Left colon (tissue), 2 donors: ENCODE data around the gene COL5A1. TPM values are rescaled to one million over a fixed set of nuclear protein-coding genes. Genes with fewer than 3 reads are reported as not detected.

Experiments
- ATAC-seq: fragments of 200-7000 bp; cut with Tn5 transposase; one replicate; pipeline ENCODE4 v1.9.1; 2020; ENCODE audit warnings: mild to moderate bottlenecking, moderate library complexity
- DNase-seq, 2 donors: peaks; one replicate each; pipeline ENCODE4 v3.0.0-alpha.2; 2020
- intact Hi-C, 2 donors: fragments of 100-400 bp; cut with DNase I in 1 of 2; cut with micrococcal nuclease in 1 of 2; formaldehyde crosslinking; loops; one replicate each; pipeline versions ENCODE4 v1.11.2 to v1.14.0; 2022; cut with DNase I, micrococcal nuclease
- total RNA-seq, 2 donors: library from RNA; stranded (reverse); fragmentation: NEBNext Ultra II Directional; extraction: Animal tissue kit (Norgen Biotek cat#: 25700); gene quantifications; one replicate each; pipeline ENCODE4 v1.2.1, GENCODE V29; 2021
- donor health status: DM: no; HTN: no; CAD: no.
- donor health status: DM: yes; HTN: yes; CAD: no.

Gene COL5A1
- total RNA-seq, 2 donors from 2014 or later, result 5.3 to 17.8 TPM

DNA sequence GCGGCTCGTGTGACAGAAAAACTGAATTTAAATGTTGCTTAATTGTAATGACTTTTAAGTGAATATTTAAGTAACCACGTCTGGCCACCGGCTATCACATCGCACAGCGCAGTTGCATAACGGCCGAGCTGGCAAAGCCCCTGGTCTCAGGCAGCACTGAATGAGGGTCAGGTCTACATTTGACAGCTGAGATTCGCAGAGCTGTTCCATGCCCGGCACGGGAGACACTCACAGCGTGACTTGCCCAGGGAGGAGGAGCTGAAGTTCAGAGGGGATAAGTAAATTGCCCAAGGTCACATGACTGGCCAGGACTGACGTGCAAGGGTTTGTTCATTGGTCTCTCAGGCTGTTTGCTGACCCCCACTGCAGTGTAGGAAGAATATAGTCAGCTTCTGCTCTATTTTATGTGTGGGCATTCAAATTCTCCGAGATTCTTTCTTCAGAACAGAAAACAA lies 17.4 kb upstream of the COL5A1 start:
- no peak for ATAC-seq
- peak in 1 of 2 donors; percentile 22 for DNase-seq
- intact Hi-C loops, result no loop called here

DNA sequence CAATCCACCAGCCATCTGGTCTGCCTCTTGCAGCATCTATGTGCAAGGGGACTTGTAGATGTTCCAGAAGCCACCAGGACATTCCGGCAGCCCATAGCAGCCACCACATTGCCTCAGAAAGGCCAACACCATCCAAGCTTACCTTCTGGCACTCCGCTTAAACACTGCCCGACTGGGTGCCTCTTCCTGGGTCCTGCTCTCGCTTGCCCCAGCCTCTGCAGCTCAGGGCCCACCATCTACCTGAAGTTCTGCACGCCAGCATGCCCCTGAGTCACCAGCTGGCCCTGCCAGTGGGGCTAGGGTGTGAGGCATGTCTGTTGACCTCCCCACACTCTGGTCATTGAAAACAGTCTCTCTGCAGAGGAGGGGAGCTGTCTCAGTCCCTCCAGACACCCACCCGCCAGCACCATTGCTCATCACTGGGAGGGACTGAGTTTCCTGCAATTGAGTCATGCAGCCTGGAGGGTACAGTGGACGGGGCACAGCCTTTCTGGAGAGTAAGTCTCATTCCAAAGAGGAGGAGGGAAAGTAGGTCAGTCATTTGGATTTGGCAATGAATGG lies 16.9 kb upstream of the COL5A1 start:
- DNase-seq, result peak in 1 of 2 donors; percentile 5
- intact Hi-C loops, result no loop called here
- ATAC-seq, result no peak

DNA sequence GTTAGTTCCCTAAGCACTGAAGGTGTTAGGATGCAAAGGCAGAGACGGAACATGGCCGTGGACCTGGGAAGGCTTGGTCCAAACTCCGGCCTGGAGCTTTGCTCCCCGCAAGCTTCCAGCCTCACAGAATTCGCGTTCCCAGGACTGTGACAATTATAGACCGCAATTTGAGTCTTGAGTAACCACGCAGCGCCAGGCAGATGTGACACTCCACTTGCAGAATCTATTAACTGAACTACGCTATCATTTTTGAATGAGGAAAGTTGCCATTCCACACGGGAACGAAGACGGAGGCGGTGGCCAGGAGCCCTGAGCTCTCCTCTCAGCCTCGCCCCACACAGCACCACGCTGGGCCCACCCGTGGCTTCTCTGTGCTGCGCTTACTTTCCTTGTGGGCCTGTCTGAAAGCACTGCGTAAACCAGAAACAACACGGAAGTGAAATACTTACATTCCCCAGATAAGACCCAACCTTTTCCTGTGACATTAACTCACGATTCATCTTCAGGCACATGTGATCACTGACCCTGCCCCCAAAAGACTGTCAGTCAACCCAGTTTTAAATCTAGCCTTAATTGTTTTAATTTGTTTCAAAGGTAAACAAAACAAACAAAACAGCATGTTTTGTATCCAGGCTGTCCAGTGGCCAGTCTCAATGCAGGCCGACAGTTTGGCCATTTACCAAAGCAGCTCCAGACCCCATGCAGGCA lies 16.1 kb upstream of the COL5A1 start:
- intact Hi-C loops, result no loop called here
- DNase-seq, result peak in 1 of 2 donors; percentile 9
- ATAC-seq, result no peak

DNA sequence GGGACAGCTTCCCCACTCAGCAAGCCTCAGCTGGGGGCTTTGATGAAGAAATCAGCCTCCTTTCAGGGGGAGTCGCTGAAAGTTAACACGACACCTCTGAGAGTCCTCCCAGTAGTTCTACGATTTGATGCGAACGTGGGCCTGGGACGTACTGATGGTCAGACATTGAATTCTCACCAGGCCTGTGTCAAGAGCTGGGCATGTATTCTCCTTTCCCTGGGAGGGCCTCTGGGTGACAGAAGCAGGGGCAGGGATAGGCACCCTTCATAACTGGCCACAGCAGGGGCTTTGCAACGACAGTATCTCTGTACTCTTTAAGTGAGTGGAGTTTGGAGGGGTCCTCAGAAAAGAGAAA lies 15.6 kb upstream of the COL5A1 start:
- intact Hi-C loops, result no loop called here
- peak in 1 of 2 donors; percentile 2 for DNase-seq

DNA sequence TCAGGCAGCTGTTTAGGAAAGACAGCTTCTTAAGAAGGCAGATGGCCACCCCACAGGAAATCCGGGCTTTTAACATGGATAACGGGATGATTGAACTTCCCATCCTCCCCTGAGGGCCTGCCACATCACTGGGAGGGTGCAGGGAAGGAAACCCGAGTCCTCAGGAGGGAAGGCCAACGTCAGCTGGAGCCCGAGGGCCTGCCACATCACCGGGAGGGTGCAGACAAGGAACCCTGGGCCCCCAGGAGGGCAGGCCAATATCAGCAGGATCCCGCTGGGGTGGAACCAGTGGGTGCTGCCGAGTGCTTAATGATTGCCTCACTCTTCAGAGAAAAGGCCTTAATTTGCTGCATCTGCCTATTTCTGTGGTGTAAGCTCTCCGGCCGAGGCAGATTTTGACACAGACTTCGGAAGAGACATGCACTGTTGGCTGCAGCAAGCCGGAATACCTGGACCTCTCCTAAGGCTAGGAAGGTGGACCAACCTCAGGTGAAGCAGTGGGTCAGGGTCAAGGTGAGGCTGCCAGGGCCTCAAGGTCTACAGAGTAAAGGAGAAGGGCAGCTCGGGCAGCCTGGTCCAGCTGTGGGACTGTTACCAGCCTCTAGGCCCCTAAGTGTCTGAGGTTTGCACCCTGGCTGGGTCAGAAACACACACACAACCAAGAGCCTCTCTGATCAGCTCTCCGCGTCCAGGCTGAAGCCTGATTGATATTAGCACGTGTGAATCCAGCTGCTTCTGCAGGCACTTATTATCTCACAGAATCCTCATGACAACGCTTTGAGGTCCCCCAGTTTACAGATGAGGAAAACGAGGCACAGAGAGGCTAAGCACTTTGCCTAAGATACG lies 14.8 kb upstream of the COL5A1 start:
- peak in 1 of 2 donors; percentile 14 for DNase-seq
- no peak for ATAC-seq

More for the DNA sequence above, 15.6 kb upstream of the COL5A1 start:
- no peak for ATAC-seq

DNA sequence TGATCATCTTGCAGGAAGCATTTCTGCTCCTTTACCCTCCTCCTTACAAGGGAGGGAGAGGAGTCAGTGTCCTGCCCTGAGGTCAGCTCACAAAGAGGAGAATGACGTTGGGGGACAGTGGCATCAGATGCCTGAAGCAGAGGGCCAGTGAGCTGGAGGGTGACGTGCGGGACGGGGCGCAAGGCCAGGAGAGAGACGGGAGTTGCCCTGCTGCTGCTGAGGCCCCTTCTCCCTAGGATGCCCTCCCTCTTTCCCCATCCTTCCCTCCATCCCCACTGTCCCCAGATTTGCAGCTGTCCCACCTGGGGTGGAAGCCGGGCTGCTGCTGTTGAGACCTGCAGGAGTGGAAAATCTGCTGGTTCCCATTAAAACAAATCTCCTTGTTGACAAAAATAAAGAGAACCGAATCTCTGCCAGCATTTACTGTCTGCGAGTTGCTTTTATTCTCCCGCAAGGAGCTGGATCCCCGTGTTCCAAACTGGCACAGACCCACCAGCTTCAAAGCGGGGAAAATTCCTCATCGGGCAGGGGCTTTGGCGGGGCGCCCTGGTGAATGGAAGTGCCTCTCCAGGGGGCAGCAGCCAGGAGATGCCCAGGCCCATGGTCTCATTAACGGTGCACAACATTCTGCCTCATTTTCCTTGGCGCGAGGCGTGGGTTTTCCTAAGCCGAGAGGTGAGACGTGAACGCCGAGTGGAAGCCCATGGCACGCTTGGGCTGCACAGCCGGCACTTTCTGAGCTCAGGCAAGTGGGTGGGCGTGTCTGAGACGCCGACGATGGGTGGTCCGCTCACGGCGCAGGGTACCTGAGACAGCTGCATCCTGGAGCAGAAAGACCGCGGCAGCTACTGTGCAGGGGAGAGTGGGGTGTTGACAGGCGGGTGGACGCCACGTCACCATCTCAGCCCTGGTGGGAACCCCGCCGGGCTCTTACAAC lies 13.9 kb upstream of the COL5A1 start:
- ATAC-seq, result no peak
- intact Hi-C loops, result no loop called here
- peak in 1 of 2 donors; percentile 18 for DNase-seq

More for the DNA sequence above, 14.8 kb upstream of the COL5A1 start:
- intact Hi-C loops, result no loop called here

DNA sequence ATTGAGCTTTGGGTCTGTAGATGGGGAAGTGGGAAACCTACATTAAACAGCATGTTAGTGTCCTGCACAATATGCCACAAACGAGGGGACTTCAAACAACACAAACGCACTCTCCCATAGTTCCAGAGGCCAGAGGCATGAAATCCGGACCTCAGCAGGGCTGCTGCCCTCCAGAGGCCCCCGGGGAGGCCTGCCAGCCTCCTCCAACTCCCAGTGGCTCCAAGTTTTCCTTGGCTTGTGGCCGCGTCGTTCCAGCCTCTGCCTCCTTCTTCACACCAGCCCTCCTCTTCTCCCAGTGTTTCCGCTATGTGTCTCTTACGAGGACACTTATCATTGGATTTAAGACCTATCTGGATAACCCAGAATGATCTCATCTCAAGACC lies 13.3 kb upstream of the COL5A1 start:
- ATAC-seq (no peak), DNase-seq (no peak)
- intact Hi-C loops, result no loop called here

DNA sequence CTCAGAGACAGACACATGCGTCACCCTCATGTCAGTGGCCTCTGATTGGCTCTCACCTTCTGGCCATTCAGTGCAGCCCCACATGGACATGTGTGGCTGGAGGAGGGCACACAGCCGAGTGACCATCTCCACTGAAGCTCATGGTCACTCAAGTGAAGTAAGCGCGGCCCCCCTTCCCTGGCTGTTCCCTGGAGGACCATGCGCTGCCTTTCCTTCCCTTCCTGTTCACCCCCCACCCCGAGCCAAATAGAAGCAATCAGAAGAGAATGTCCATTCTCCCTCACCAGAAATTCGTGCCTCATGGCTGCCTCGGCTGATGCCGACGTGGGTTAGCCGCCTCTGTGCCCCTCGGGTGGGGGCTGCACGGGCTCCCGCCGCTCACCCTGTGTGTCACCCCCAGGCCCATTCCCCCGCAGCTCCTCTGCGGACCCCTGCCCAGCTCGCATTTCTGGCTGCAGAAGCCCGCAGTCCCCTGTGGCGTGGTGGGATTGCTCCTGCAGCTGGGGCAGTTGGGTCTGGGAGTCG lies 12.5 kb upstream of the COL5A1 start:
- intact Hi-C loops, result no loop called here
- DNase-seq, result no peak
- ATAC-seq, result no peak

DNA sequence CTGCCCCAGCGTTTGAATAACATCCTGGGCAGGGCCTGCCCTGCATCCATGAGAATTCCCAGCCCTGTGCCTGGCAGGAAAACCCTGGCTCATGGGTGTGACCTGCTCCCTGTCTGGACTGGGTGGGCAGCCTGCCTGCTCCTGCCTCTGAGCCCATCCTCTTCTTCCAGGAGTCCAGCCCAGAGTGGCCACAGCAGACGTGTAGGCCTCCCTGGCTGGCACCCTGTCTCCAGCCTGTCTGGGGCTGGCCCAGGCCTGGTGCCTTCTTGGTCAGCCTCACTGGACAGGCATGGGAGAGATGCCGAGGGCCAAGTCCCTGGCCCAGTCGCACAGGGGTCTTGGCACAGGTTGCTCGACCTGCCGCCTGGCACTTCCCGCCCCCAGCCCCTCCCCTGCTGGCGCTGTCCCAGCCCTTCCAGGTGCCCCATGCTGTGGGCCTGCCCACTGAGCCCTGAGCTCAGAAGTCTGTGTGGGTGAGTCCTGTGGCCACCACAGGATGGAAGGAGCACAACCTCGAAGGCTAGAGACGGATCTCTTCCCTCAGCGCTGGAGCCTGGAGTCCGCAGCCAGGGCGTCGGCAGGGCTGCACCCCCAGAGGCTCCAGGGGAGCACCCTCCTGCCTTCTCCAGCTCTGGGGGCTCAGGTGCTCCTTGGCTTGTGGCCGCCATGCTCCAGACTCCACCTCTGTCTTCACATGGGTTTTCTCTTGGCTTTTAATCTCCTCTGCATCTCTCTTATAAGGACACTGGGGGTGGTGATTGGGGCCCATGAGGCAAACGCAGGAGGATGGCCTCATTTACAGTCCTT lies 11.8 kb upstream of the COL5A1 start:
- ATAC-seq (no peak), DNase-seq (peak in 1 of 2 donors; percentile 18)
- intact Hi-C loops, result no loop called here

DNA sequence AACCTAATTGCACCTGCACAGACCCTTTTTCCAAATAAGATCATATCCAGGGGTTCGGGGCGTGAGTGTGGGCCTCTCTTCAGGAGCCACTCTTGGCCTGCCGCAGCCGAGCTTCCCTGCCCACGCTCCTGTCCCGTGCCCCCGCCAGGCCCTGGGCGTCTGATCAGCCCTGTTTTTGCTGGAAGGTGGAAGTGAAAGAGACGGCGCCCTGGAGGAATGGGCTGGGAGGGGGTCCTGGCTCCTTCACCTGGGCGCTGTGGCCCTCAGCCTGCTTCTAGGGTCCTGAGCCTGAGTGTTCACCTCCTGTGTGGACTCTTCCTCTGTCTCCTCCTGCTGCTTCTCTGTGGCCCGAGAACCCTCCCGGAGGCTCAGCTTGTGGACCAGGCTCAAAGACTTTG lies 11.2 kb upstream of the COL5A1 start:
- intact Hi-C loops, result no loop called here
- no peak for ATAC-seq
- no peak for DNase-seq

DNA sequence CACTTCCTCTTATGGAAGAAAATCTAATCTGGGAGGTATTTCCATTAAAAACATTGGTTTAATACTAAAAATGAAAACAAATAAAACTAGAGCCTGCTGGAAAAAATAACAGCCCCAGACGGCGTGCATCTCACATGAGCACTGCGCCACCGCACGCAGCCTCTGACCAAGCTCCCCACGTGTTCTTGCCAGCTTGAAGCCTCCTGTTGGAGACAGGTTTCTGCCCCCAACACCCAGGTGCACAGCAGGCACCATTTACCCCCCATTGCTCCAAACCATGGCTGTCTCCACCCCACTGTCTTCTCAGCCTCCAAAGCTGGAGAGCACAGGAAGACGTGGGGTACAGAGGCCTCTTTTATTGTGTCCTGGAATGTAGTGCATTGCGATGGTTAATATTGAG lies 10.7 kb upstream of the COL5A1 start:
- intact Hi-C loops, result no loop called here
- no peak for ATAC-seq

DNA sequence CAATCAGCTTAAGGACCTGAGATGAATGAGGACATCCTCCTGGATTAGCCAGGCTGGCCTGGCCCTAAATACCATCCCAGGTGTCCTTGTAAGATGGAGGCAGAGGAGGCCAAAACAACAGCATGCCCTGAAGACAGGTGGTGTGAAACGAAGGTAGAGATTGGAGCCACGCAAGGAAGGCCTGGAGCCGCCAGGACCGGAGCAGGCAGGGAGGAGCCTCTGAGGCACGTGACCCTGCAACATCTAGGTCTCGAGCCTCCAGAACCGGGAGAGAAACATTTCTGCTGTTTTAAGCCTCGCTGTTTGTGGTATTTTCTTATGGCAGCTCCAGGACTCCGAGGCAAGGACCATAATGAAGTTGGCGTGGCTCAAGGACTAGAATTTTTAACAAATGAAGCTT lies 9.7 kb upstream of the COL5A1 start:
- peak in 1 of 2 donors; percentile 5 for DNase-seq
- no peak for ATAC-seq
- intact Hi-C loops, result no loop called here

More for the DNA sequence above, 10.7 kb upstream of the COL5A1 start:
- DNase-seq, result peak in 1 of 2 donors; percentile 12

DNA sequence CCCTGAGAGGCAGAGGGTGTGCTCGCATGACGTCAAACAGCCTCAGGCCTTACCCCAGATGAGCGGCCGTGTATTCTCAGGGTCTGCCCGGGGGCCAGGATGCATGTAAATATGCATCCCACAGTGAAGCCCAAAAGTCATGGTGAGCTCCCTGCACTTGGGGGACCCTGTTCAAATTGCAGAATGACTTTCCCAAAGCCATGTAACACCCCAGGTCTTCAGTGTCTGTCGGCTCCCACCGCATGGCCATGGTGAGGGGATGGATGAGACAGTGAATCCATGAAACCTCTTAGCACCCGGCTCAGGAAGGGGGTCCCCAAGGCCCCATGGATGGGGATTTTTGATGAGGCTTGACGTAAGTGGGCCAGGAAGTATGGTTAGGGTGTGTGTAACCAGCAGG lies 9.3 kb upstream of the COL5A1 start:
- intact Hi-C loops, result no loop called here
- ATAC-seq, result no peak
- DNase-seq, result peak in 1 of 2 donors; percentile 12

DNA sequence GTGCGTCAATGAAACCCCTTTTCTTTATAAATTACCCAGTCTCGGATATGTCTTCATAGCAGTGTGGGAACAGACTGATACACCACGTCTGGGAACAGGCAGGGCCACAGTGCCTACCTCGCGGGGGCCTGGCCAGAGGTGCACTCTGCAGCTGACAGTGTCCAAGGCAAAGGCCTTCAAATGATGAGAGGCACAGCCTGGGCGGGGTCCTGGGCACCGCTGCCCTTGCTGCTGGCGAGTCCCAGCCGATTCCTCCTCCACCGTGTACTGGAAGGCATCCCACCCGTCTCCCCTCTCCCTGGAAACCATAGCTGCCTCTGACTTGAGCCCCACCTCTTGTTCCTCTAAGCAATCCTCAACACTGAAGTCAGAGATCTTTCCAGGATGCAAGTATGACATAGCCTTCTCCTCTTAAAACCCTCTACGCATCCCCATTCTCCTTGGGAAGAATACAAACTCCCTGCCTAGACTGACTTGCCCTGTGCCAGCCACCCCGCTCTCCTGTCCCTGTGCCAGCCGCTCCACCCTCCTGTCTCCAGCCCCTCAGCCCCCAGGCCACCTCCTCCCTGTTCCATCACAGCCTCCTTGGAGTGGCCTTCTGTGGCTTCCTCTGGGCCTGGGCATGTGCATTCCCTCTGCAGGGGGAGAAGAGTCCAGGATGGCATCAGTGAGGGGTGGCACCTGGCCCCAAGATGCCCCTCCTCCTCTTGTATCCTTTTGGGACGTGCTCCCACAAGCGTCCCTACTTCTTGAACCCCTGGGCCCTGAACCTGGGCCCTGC lies 8.1 kb upstream of the COL5A1 start:
- intact Hi-C loops, result no loop called here
- peak in 1 of 2 donors; percentile 9 for DNase-seq

DNA sequence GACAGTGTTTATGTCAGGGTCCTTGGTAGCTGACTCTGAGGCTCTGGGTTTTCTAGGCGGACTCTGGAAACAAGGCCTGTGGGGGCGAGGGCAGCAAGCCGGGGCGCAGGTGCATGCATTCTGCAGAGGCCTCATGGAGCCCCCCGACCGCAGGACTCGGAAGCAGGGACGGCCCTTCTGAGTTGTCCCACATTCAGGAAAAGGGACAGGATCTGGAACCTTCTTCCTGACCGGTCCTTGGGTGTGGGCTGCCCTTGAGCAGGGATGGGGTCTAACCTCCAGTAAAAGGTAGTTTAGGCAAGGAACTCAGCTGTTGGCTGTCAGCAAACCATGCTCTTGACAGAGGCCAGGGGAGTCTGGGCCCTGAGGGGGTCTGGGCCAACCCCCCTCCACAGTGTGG lies 7.4 kb upstream of the COL5A1 start:
- no peak for ATAC-seq
- DNase-seq, result peak in 1 of 2 donors; percentile 3
- intact Hi-C loops, result no loop called here

More for the DNA sequence above, 8.1 kb upstream of the COL5A1 start:
- ATAC-seq, result no peak

DNA sequence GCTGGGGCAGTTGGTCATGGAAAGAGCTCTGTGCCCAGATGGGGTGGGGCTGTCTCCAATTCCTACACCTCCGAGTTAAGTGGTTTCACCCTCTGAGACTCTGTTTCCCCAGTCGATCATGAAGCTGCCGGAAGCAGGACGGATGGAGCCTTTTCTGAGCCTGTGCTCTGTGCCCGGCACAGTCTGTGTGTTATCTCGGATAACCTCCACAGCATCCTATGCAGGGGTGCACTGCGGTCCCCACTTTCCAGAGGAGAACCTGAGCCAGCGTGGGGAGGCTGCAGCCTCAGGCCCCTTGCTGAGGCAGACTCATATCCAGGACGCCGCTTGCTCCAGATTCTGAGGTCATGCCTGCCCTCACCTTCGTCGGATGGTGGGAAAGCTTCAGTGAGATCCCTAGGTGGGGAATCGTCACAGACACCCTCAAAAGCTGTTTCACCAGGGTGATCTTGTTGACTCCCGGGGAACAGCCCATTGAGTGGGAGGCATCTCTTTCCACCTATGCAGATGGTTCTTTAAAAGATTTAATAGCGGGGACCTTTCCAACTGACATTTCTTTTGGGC lies 6.9 kb upstream of the COL5A1 start:
- DNase-seq (peak in 1 of 2 donors; percentile 1), ATAC-seq (no peak)
- intact Hi-C loops, result no loop called here
